ENCODE results near the gene MGAT4A. TPM values are rescaled to one million over a fixed set of nuclear protein-coding genes. Genes with fewer than 3 reads are reported as not detected.

Gene MGAT4A
- total and polyA plus RNA-seq, 2 of the 13 experiments (the other 11 are each of a cell fraction or from before 2014, with no cell fraction given), result 47.2 to 90.9 TPM

- no peak for TF ChIP-seq KLF15 (CRISPR knock-in tag; IDR thresholded peaks at IDR 0.05; ENCODE audit: borderline replicate concordance)
Measured at GRCh38 chr2:98705333-98705617, 25.7 kb downstream of the MGAT4A start (continued).

DNA sequence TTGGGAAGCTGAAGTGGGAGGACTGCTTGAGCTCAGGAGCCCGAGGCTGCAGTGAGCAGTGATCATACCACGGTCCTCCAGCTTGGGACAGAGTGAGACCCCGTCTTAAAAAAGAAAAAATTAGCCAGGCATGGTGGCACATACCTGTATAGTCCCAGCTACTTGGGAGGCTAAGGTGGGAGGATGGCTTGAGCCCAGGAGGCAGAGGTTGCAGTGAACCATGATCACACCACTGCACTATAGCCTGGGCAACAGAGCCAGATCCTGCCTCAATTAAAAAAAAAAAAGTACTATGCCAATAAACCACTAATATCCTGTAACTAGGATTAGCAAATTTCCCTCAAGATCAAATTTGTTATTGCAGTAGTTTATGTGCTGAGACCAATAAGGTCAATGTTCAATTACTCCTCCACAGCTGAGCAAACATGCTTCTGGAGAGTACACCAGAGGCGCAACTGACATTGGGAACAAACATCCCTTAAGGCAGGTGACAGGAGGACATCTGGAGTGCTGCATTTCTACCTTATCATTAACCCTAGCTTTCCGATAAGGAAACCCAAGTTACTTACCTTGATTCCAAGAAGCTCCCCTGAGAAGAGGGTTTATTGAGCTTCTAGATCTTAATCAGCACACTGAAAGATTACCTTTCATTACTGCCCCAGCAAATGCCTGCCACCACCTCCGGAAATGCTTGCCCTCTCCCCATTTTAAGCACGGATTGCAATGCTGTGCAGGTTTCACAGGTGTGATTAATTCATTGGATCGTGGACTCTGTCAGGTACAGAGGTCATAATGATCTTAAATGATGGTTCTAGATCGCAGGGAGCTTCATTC, 26.2 kb downstream of the MGAT4A start:
- BruUV-seq (replicated peaks), result no TSS peak
- intact Hi-C loops (cut with micrococcal nuclease; ENCODE audit: unreplicated experiment), result loop anchor here (10.0 kb wide), 1 partner anchor 60 kb away; no protein-coding TSS in a partner anchor
- peak; percentile 45 for ATAC-seq
- Histone ChIP-seq H3K27ac (ENCODE audit: extremely low read length, insufficient read depth, low read length) (peak overlapping the region; percentile 16), H3K4me3 (replicated peaks in 1 of 3; ENCODE audit: insufficient read depth in 1 of 3, low read depth in 2 of 3, low read length in 3 of 3) (no peak overlapping the region; a peak in 1 of 6 replicates), H3K9ac (ENCODE audit: insufficient read depth, low read depth, low read length) (no peak overlapping the region), H3K36me3 (replicated peaks in 1 of 2; ENCODE audit: control insufficient read depth in 1 of 2, insufficient read depth in 2 of 2, low read length in 2 of 2) (no peaks in the 10 kb centered on the region; a peak in 1 of 5 replicates), H3K4me1 (ENCODE audit: insufficient read depth, low read length) (peaks cover 57% of the 10 kb centered on the region), H3K27me3 (ENCODE audit: control insufficient read depth in 1 of 2, insufficient read depth in 2 of 2, low read length in 2 of 2) (no peaks in the 10 kb centered on the region), H2AFZ (ENCODE audit: low read length) (no peak overlapping the region), H3K4me2 (ENCODE audit: low read depth, low read length) (peak overlapping the region; percentile 41), H3K79me2 (ENCODE audit: insufficient read depth, low read length) (peaks cover 82% of the 10 kb centered on the region), H4K20me1 (ENCODE audit: insufficient read depth, low read length) (peaks cover 8% of the 10 kb centered on the region; the same call in 1 of the 2 replicates), H3K9me3 (ENCODE audit: low read length) (no peaks in the 10 kb centered on the region)
- in situ Hi-C loops (cut with HindIII; ENCODE audit: extremely low pct_ligation_motif_present, low pct_unique_long_range_greater_than_20kb), result no loop called here
- POLR2A ChIA-PET, result interaction anchor here (0.5 to 3.4 kb wide), 7 partner anchors 13 to 732 kb away, joined by 3 to 13 read pairs (median 4); partner anchors contain the start of gene MGAT4A
- peak; percentile 79 for DNase-seq (ENCODE audit: low spot score)
- 67% methylated on average over 9 of the region's 9 CpGs for WGBS (ENCODE audit: low lambda C conversion rate)
- CTCF ChIA-PET (ENCODE audit: low intra/inter-chr PET ratio, low total read pairs), result no interaction called here
- FAIRE-seq, result peak; percentile 12
- TF ChIP-seq SP4 (CRISPR knock-in tag; IDR thresholded peaks at IDR 0.05), result peak; percentile 48; the same call in 1 of the 2 replicates
- peak; percentile 86 for TF ChIP-seq FOXO1 (CRISPR knock-in tag; IDR thresholded peaks at IDR 0.05)
- TF ChIP-seq, protein P1, sequence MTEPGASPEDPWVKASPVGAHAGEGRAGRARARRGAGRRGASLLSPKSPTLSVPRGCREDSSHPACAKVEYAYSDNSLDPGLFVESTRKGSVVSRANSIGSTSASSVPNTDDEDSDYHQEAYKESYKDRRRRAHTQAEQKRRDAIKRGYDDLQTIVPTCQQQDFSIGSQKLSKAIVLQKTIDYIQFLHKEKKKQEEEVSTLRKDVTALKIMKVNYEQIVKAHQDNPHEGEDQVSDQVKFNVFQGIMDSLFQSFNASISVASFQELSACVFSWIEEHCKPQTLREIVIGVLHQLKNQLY (CRISPR knock-in tag; IDR thresholded peaks at IDR 0.05), result 0 out of 2 replicates have a peak, but pooled peaks have one; percentile 40
- TF ChIP-seq GATAD2A (CRISPR knock-in tag; IDR thresholded peaks at IDR 0.05), result peak; percentile 91
- TF ChIP-seq RFX5 (IDR thresholded peaks at IDR 0.05; ENCODE audit: low read depth, low read length), result no peak
- peak; percentile 81; the same call in 1 of the 2 replicates for TF ChIP-seq ZNF652 (CRISPR knock-in tag; IDR thresholded peaks at IDR 0.05; ENCODE audit: borderline replicate concordance, low read depth)
- no peak for TF ChIP-seq ZNF841 (CRISPR knock-in tag; IDR thresholded peaks at IDR 0.05; ENCODE audit: borderline replicate concordance)
- TF ChIP-seq, protein P2, sequence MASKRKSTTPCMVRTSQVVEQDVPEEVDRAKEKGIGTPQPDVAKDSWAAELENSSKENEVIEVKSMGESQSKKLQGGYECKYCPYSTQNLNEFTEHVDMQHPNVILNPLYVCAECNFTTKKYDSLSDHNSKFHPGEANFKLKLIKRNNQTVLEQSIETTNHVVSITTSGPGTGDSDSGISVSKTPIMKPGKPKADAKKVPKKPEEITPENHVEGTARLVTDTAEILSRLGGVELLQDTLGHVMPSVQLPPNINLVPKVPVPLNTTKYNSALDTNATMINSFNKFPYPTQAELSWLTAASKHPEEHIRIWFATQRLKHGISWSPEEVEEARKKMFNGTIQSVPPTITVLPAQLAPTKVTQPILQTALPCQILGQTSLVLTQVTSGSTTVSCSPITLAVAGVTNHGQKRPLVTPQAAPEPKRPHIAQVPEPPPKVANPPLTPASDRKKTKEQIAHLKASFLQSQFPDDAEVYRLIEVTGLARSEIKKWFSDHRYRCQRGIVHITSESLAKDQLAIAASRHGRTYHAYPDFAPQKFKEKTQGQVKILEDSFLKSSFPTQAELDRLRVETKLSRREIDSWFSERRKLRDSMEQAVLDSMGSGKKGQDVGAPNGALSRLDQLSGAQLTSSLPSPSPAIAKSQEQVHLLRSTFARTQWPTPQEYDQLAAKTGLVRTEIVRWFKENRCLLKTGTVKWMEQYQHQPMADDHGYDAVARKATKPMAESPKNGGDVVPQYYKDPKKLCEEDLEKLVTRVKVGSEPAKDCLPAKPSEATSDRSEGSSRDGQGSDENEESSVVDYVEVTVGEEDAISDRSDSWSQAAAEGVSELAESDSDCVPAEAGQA (IDR thresholded peaks at IDR 0.05; ENCODE audit: low read depth), result no peak
- TF ChIP-seq, protein P2 (CRISPR knock-in tag; IDR thresholded peaks at IDR 0.05; ENCODE audit: borderline replicate concordance), result no peak
- peak; percentile 55; the same call in 1 of the 2 replicates for TF ChIP-seq SIN3A (IDR thresholded peaks at IDR 0.05; ENCODE audit: borderline replicate concordance, low read depth, low read length)
- peak; percentile 47; the same call in 1 of the 2 replicates for TF ChIP-seq HMG20A (CRISPR knock-in tag; IDR thresholded peaks at IDR 0.05; ENCODE audit: borderline replicate concordance)
- TF ChIP-seq, protein P3, sequence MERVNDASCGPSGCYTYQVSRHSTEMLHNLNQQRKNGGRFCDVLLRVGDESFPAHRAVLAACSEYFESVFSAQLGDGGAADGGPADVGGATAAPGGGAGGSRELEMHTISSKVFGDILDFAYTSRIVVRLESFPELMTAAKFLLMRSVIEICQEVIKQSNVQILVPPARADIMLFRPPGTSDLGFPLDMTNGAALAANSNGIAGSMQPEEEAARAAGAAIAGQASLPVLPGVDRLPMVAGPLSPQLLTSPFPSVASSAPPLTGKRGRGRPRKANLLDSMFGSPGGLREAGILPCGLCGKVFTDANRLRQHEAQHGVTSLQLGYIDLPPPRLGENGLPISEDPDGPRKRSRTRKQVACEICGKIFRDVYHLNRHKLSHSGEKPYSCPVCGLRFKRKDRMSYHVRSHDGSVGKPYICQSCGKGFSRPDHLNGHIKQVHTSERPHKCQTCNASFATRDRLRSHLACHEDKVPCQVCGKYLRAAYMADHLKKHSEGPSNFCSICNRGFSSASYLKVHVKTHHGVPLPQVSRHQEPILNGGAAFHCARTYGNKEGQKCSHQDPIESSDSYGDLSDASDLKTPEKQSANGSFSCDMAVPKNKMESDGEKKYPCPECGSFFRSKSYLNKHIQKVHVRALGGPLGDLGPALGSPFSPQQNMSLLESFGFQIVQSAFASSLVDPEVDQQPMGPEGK (CRISPR knock-in tag; IDR thresholded peaks at IDR 0.05), result peak; percentile 50; the same call in 1 of the 2 replicates
- TF ChIP-seq ELF3 (CRISPR knock-in tag; IDR thresholded peaks at IDR 0.05), result peak; percentile 43; the same call in 1 of the 2 replicates
